Prostate gland (tissue), 2 donors: ENCODE measurements around the gene KRTAP9-8.

Source experiments
- CTCF ChIP-seq, 4 experiments: fragments of 200-600 bp in 2 of 4; fragments of 450-650 bp in 2 of 4; sonication (generic) in 2 of 4; IDR thresholded peaks; 1 replicate in 3 of 4; 2 replicates in 1 of 4; pipeline ENCODE4 v1.5.1; 2016 to 2019; ENCODE audit warnings: antibody characterized with exemption in 4 of 4, mild to moderate bottlenecking in 2 of 4, moderate library complexity in 2 of 4
- POLR2A ChIP-seq: fragments of 450-650 bp; IDR thresholded peaks from one replicate; pipeline ENCODE4 v1.6.1; 2016; ENCODE audit warnings: antibody characterized with exemption, mild to moderate bottlenecking

GRCh38 chr17:41284043-41284442, 46.2 kb downstream of the KRTAP9-8 start:
- TF ChIP-seq POLR2A = no peak
- no peak for TF ChIP-seq CTCF (IDR thresholded peaks at IDR 0.05)
